ENCODE measurements around the gene SLC27A5.
A peak's percentile ranks its signal among the peaks of the same experiment; 100 is the strongest.

Gene SLC27A5

DNA sequence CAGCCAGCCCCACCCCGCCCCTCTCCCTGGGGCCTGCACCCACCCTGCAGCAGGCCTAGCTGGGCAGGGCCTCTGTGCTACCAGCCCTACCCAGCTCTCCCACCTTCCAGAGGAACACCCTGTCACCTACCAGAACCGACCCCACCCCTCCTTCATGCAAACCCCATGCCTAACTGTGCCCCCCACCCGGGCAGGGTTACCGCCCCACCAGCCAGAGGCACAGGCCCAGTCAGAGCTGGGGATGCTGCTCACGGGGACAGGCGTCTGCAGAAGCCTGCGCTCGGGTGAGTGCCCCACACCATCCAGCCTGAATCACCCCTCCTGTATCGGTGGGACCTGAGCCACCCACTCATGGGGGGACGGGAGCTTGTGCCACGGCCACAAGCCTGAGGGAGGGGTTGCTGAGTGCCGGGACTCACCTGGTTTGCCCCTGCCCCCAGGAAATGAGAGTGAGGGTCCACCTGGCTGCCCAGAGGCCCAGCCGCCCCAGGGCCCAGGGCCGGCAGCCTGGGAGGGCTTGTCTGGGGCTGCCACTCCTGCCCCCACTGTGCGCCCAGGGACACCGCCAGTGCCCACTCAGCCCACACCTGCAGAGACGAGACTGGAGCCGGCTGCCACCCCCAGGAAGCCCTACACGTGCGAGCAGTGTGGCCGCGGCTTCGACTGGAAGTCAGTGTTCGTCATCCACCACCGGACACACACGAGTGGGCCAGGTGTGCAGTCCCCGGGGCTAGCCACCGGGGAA, 31.9 kb downstream of the SLC27A5 start:
- Histone ChIP-seq H3K4me1 (ENCODE audit: control insufficient read depth, insufficient read depth, low read length) (peaks cover 9% of the 10 kb centered on the region), H3K27me3 (ENCODE audit: control insufficient read depth, insufficient read depth, low read length) (no peaks in the 10 kb centered on the region), H3K27ac (ENCODE audit: low read depth, low read length) (no peak overlapping the region), H3K36me3 (ENCODE audit: control insufficient read depth, insufficient read depth, low read length) (peaks cover 12% of the 10 kb centered on the region), H3K9me3 (ENCODE audit: control insufficient read depth, insufficient read depth, low read depth, low read length) (no peaks in the 10 kb centered on the region), H3K4me3 (ENCODE audit: low read depth, low read length) (no peak overlapping the region), H3K9ac (ENCODE audit: low read length) (no peak overlapping the region)

DNA sequence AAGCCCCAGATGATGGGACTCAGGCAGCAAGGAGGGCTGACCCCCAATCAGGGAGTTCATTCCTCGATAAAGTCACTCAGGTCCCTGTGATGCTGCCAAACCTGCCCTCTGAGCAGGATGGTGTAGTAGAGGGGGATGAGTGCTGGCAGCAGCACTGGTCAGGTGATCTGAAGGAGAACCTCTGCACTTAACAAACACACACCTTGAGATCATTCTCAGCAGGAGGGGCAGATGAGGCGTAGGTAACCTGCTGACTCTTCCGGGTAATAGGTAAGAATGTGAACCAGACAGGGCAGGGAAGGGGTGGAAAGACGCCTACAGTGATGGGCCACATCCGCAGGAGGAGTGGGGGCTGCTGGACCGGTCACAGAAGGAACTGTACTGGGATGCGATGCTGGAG, 32.5 kb downstream of the SLC27A5 start:
- Histone ChIP-seq H3K4me3 (ENCODE audit: low read depth, low read length) (no peak overlapping the region), H3K27ac (ENCODE audit: low read depth, low read length) (no peak overlapping the region), H3K27me3 (ENCODE audit: control insufficient read depth, insufficient read depth, low read length) (no peaks in the 10 kb centered on the region), H3K9ac (ENCODE audit: low read length) (no peak overlapping the region), H3K36me3 (ENCODE audit: control insufficient read depth, insufficient read depth, low read length) (peaks cover 12% of the 10 kb centered on the region), H3K9me3 (ENCODE audit: control insufficient read depth, insufficient read depth, low read depth, low read length) (no peaks in the 10 kb centered on the region), H3K4me1 (ENCODE audit: control insufficient read depth, insufficient read depth, low read length) (peaks cover 9% of the 10 kb centered on the region)

DNA sequence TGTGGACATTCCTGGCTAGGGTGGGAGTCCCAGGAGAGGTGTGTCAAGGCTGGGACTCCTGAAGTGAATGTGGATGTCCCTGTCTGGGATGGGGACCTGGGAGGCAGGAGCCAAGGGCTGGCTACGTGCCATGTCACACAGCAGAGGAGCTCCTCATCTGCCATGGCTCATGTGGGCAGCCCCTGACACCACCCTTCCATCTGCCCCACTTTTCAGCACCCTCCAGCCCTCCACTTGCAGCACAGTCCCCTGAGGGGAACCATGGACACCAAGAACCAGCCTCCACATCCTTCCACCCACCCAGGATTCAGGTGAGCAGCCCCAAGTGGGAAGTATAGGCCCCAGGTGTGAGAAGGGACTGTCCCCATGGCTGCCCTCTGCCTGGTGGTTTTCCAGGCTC, 33.9 kb downstream of the SLC27A5 start:
- no peaks in the 10 kb centered on the region for H3K27me3 ChIP-seq (ENCODE audit: control insufficient read depth, insufficient read depth, low read length)
- peaks cover 9% of the 10 kb centered on the region for H3K4me1 ChIP-seq (ENCODE audit: control insufficient read depth, insufficient read depth, low read length)
- no peak overlapping the region for H3K4me3 ChIP-seq (ENCODE audit: low read depth, low read length)
- peaks cover 14% of the 10 kb centered on the region for H3K36me3 ChIP-seq (ENCODE audit: control insufficient read depth, insufficient read depth, low read length)
- H3K9me3 ChIP-seq (ENCODE audit: control insufficient read depth, insufficient read depth, low read depth, low read length), result no peaks in the 10 kb centered on the region
- H3K27ac ChIP-seq (ENCODE audit: low read depth, low read length), result no peak overlapping the region
- H3K9ac ChIP-seq (ENCODE audit: low read length), result no peak overlapping the region

GRCh38 chr19:58477130-58477529, 34.7 kb downstream of the SLC27A5 start:
- H3K27me3 ChIP-seq (ENCODE audit: control insufficient read depth, insufficient read depth, low read length), result no peaks in the 10 kb centered on the region
- no peaks in the 10 kb centered on the region for H3K9me3 ChIP-seq (ENCODE audit: control insufficient read depth, insufficient read depth, low read depth, low read length)
- H3K4me1 ChIP-seq (ENCODE audit: control insufficient read depth, insufficient read depth, low read length), result peaks cover 9% of the 10 kb centered on the region
- H3K9ac ChIP-seq (ENCODE audit: low read length), result no peak overlapping the region
- peak overlapping the region; percentile 80; the same call in 1 of the 2 replicates for H3K4me3 ChIP-seq (ENCODE audit: low read depth, low read length)
- peaks cover 22% of the 10 kb centered on the region for H3K36me3 ChIP-seq (ENCODE audit: control insufficient read depth, insufficient read depth, low read length)
- H3K27ac ChIP-seq (ENCODE audit: low read depth, low read length), result no peak overlapping the region

- peaks cover 9% of the 10 kb centered on the region for H3K4me1 ChIP-seq (ENCODE audit: control insufficient read depth, insufficient read depth, low read length)
- H3K36me3 ChIP-seq (ENCODE audit: control insufficient read depth, insufficient read depth, low read length), result peaks cover 28% of the 10 kb centered on the region
- H3K9ac ChIP-seq (ENCODE audit: low read length), result peak overlapping the region; percentile 64
- peak overlapping the region; percentile 80 for H3K4me3 ChIP-seq (ENCODE audit: low read depth, low read length)
- peak overlapping the region; percentile 80; the same call in 1 of the 2 replicates for H3K27ac ChIP-seq (ENCODE audit: low read depth, low read length)
- no peaks in the 10 kb centered on the region for H3K27me3 ChIP-seq (ENCODE audit: control insufficient read depth, insufficient read depth, low read length)
- no peaks in the 10 kb centered on the region for H3K9me3 ChIP-seq (ENCODE audit: control insufficient read depth, insufficient read depth, low read depth, low read length)
Observed at GRCh38 chr19:58476498-58477015, 35.2 kb downstream of the SLC27A5 start.

DNA sequence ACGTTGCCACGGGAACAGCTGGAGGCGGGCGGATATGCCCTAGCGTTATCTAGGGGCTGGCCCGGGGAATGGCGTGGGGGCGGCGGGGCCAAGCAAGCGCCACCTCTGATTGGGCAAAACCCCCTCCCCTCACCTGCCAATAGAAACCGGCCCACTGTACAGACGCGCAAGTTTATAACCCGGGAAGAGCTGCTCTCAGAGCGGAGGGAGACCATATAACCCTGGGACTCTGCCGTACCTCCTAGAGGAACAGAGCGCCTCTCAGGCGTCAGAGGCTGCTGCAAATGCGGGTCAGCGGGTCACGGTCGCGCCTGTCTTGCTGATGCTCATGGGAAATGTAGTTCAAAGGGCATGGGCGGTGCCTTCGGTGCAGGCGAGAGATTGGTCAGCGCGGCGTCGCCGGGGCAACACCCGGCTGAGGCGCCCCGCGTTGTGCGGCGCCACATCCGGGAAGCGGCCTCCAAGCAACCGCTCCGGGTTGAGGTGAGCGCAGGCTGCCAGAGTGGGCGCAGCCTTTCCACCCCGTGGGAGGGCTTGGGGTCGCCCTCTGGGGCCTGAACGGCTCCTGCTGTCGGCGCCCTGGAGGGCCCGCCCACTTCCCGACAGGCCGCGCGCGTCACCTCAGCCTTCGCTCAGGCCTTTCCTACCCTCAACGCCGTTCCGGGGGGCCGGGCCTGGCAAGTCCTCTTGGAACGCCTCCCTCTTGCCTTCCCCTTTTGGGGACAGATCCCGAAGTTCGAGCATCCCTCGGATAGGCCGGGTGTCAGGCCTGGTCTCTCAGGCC, 35.9 kb downstream of the SLC27A5 start, which contains the start of gene ZNF446:
Gene ZNF446, plus strand, starts transcription at position 639 of the 784 bp plus-strand sequence. CDS start 867 bp downstream, outside the sequence.
- Histone ChIP-seq H3K9ac (ENCODE audit: low read length) (peak within 1 kb of the TSS; percentile 64), H3K9me3 (ENCODE audit: control insufficient read depth, insufficient read depth, low read depth, low read length) (no peaks in the 10 kb centered on the region), H3K36me3 (ENCODE audit: control insufficient read depth, insufficient read depth, low read length) (peaks cover 24% of the 10 kb centered on the region), H3K27me3 (ENCODE audit: control insufficient read depth, insufficient read depth, low read length) (no peaks in the 10 kb centered on the region), H3K4me1 (ENCODE audit: control insufficient read depth, insufficient read depth, low read length) (peaks cover 9% of the 10 kb centered on the region), H3K27ac (ENCODE audit: low read depth, low read length) (peak within 1 kb of the TSS; percentile 80), H3K4me3 (ENCODE audit: low read depth, low read length) (peak within 1 kb of the TSS; percentile 80)

DNA sequence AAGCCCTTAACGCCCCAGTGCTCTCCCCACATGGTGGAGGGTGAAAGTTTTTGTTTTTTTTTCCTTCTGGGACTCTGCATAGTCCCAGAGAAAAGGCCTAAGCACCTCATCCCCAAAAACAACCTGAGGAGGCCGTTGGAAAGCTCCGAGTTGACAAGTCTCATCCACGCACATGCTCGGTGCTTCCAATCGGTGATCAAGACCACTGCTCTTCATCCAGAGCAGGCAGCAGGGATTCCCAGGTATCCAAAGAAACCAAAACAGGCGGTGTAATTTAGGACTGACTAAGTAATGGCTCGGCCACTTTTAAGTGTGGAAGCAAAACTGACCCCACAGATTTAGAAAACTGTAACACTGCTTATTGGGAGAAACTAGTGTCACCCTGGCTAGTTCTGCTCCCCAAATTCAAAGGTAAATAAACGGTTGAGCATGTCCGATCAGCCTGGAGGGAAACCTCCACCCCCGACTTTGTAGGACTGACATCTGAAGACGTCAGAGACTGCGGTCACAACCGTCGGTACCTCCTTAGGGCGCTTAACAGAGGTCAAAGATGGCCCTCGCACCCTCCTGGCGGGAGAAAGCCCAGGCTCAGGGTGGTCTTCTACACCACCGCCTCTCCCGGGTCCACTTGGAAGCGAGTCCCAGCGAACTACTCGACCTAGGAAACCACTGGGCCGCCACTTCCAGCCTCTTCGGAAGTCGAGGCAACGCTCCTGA, 36.6 kb downstream of the SLC27A5 start:
- H3K4me3 ChIP-seq (ENCODE audit: low read depth, low read length), result peak overlapping the region; percentile 80
- H3K27me3 ChIP-seq (ENCODE audit: control insufficient read depth, insufficient read depth, low read length), result no peaks in the 10 kb centered on the region
- H3K36me3 ChIP-seq (ENCODE audit: control insufficient read depth, insufficient read depth, low read length), result peaks cover 17% of the 10 kb centered on the region
- peak overlapping the region; percentile 64 for H3K9ac ChIP-seq (ENCODE audit: low read length)
- H3K27ac ChIP-seq (ENCODE audit: low read depth, low read length), result peak overlapping the region; percentile 80
- H3K9me3 ChIP-seq (ENCODE audit: control insufficient read depth, insufficient read depth, low read depth, low read length), result no peaks in the 10 kb centered on the region
- peaks cover 9% of the 10 kb centered on the region for H3K4me1 ChIP-seq (ENCODE audit: control insufficient read depth, insufficient read depth, low read length)

GRCh38 chr19:58474291-58474996, 37.3 kb downstream of the SLC27A5 start:
- Histone ChIP-seq H3K9ac (ENCODE audit: low read length) (no peak overlapping the region), H3K4me3 (ENCODE audit: low read depth, low read length) (no peak overlapping the region), H3K27me3 (ENCODE audit: control insufficient read depth, insufficient read depth, low read length) (no peaks in the 10 kb centered on the region), H3K4me1 (ENCODE audit: control insufficient read depth, insufficient read depth, low read length) (peaks cover 9% of the 10 kb centered on the region), H3K36me3 (ENCODE audit: control insufficient read depth, insufficient read depth, low read length) (peaks cover 23% of the 10 kb centered on the region), H3K27ac (ENCODE audit: low read depth, low read length) (no peak overlapping the region), H3K9me3 (ENCODE audit: control insufficient read depth, insufficient read depth, low read depth, low read length) (no peaks in the 10 kb centered on the region)

GRCh38 chr19:58473775-58474174, 38.0 kb downstream of the SLC27A5 start:
- no peak overlapping the region for H3K9ac ChIP-seq (ENCODE audit: low read length)
- no peaks in the 10 kb centered on the region for H3K27me3 ChIP-seq (ENCODE audit: control insufficient read depth, insufficient read depth, low read length)
- H3K4me1 ChIP-seq (ENCODE audit: control insufficient read depth, insufficient read depth, low read length), result peaks cover 9% of the 10 kb centered on the region
- H3K9me3 ChIP-seq (ENCODE audit: control insufficient read depth, insufficient read depth, low read depth, low read length), result no peaks in the 10 kb centered on the region
- peaks cover 23% of the 10 kb centered on the region for H3K36me3 ChIP-seq (ENCODE audit: control insufficient read depth, insufficient read depth, low read length)
- H3K27ac ChIP-seq (ENCODE audit: low read depth, low read length), result no peak overlapping the region
- no peak overlapping the region for H3K4me3 ChIP-seq (ENCODE audit: low read depth, low read length)

DNA sequence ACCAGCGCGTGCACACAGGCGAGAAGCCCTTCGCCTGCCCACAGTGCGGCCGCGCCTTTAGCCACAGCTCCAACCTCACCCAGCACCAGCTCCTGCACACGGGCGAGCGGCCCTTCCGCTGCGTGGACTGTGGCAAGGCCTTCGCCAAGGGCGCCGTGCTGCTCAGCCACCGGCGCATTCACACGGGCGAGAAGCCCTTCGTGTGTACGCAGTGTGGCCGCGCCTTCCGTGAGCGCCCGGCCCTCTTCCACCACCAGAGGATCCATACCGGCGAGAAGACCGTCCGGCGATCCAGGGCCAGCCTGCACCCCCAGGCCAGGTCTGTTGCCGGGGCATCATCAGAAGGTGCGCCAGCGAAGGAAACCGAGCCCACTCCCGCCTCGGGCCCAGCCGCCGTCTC, 40.1 kb downstream of the SLC27A5 start:
- H3K9me3 ChIP-seq (ENCODE audit: control insufficient read depth, insufficient read depth, low read depth, low read length), result no peaks in the 10 kb centered on the region
- H3K27ac ChIP-seq (ENCODE audit: low read depth, low read length), result no peak overlapping the region
- peaks cover 10% of the 10 kb centered on the region for H3K4me1 ChIP-seq (ENCODE audit: control insufficient read depth, insufficient read depth, low read length)
- H3K4me3 ChIP-seq (ENCODE audit: low read depth, low read length), result no peak overlapping the region
- no peak overlapping the region for H3K9ac ChIP-seq (ENCODE audit: low read length)
- H3K27me3 ChIP-seq (ENCODE audit: control insufficient read depth, insufficient read depth, low read length), result no peaks in the 10 kb centered on the region
- peaks cover 23% of the 10 kb centered on the region for H3K36me3 ChIP-seq (ENCODE audit: control insufficient read depth, insufficient read depth, low read length)
